Endothelial cell of hepatic sinusoid (primary cell): ENCODE results near the gene BORCS8.
"Not testable (repeated sequence)": the region's sequence is repeated elsewhere in the genome, so short reads cannot be mapped to it uniquely, and the experiment has no call there.

ENCODE experiments used
- in situ Hi-C: cut with HindIII; loops from 2 replicates; pipeline ENCODE4 v1.10.0; 2017; ENCODE audit warnings: low sequenced_read_pairs

Gene BORCS8

DNA sequence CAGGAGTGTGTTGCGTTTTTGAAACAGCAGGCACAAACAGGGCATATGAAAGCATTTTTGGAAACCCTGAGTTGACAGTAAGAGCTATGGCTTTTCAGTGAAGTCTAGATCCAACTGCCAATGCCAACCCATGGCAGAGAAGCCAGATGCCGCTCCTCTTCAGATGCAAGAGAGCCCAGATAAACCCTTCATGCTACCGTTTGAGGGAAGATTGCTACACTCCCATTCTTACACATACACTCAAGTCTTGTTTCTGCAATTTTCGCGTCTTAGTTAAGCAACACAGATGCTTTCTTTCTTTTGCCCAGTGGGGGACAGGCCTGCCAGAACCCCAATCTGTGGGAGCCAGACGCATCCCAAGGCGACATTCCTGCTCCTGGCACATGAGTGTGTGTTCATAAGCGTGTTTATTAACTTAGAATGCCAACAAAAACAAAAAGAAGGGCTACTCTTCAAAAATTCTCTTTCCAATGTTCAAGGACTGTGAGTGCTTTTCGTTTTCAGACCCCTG, 10.4 kb downstream of the BORCS8 start:
- in situ Hi-C loops = no loop called here

DNA sequence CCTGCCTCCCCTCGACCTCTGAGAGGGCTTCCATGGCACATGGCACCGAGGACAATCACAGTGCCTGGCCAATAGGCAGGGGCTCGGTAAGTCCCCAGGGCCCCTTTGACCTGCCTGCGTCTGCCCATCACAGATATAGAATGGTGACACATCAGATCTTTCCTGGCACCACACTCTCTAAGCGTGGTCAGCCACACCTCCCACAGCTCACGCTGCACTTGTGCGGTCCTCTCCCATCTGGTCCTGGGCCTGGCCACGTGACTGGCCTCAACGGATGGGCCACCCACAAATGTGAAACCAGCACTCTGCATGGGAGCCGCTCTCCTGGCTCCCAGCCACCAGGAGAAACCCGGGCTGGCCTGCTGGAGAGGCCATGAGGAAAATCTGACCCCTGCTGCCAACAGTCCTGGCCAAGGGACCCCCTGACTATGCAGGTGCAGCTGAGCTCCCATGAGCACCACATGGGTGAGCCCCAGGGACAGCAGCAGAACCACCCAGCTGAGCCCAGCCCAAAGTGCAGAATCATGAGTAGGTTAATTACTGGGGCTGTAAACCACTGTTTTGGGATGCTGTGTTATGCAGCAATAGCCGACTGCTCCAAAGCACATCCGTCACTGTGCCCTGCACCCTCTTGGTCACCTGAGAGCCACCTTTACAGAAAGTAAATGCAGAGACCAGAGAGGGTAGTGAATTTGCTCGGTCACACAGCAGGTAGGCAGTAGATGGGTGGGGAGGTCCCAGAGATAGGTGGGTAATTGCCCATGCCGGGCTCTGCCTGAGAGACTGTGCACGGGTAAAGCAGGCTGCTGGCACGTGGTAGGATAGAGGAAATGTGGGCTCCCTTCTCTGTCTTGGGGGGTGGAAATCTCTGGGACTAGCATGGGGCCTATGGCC, 12.2 kb downstream of the BORCS8 start:
- in situ Hi-C loops = no loop called here

DNA sequence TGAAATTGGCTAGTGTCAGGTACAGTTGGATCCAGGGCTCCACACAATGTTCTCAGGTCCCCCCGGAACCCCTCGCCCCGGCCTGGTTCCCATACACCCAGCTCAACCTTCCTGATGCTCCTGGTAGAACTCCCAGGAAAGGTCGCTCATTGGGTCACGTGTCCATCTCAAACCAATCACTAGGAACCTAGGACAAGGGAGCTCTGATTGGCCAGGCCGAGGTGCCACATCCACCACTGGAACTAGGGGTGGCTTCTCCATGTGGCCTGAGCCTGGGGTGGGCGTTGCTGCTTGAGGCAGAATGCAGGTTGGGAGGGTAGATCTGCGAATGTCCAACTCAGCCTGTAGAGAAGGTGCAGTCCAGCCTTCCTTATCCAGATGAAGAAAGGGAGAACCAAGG, 15.0 kb downstream of the BORCS8 start:
- in situ Hi-C loops = no loop called here

DNA sequence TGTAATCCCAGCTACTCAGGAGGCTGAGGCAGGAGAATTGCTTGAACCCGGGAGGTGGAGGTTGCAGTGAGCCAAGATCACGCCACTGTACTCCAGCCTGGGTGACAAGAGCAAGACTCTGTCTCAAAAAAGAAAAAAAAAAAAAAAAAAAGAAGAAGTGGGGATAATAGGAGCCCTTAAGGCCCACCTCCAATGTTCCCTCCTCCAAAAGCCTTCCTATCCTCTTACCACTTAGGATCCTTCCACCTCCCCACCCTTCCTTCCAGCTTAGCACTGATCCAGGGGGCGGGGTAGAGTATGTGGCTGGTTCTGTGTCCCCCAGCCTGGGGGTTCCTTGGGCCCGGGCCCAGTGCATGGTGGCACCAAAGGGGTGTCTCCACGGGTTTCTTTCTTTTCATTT, 18.7 kb downstream of the BORCS8 start:
- in situ Hi-C loops = not testable (repeated sequence)

DNA sequence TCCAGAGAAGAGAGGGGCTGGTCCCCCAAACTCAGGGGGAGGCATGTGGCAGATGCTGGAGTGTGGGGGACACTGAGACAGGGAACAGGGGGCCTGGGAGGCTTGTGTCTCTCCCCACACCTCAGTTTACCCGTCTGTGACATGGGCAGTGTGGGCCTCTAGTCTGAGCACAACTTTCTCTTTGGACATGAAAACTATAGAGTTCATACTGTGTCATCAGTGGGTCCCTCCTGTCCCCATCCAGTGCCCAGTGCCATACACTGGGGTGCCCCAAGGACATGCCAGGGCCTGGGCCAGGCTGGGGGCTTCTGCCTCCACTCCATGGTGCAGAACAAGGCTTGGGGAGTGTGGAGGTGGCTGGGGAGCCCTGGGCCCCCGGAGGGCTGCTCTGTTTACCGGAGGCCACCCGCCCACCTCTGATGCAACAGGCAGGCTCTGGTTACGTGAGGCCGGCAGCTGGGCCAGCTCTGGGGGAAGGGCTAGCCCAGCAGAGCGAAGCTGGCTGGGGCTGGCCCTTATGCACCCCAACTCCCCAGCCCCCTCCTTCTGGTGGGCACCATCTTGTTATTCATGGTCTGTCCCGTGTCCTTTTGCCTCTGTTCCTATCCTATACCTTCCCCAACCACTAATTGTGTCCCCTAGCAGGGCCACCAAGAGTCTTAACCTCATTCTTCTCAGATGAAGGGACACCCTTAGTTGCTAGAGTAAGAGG, 20.0 kb downstream of the BORCS8 start:
- in situ Hi-C loops = no loop called here

DNA sequence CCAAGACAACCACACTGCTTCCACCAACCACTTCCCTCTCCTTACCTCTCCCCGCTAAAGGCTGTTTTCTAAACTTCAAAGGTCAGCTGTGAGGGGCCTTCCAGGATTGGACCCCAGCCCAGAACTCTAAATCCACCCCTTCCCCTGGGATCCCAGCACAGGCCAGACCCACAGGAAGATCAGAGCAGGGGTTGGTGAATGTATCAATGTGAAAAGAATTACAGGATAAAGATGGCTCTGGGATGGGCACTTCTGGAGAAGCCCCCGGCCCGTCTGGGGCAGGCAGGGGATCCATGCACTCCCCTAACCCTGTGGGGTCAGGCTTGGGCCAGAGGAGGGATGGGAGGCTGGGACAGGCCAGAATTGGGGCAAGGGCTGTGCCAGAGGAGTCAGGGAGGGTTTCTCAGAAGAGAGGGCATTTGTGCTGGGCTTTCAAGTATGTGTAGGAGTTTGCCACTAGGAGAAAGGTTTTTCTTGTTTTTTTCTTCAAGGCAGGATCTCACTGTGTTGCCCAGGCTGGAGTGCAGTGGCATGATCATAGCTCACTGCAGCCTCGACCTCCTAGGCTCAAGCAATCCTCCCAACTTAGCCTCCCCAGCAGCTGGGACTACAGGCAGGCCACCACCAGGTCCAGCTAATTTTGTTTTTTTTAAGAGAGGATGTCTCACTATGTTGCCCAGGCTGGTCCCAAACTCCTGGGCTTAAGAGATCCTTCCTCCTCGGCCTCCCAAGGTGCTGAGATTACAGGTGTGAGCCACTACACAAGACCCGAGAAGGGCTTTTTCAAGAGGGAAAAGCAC, 20.9 kb downstream of the BORCS8 start:
- in situ Hi-C loops = no loop called here

DNA sequence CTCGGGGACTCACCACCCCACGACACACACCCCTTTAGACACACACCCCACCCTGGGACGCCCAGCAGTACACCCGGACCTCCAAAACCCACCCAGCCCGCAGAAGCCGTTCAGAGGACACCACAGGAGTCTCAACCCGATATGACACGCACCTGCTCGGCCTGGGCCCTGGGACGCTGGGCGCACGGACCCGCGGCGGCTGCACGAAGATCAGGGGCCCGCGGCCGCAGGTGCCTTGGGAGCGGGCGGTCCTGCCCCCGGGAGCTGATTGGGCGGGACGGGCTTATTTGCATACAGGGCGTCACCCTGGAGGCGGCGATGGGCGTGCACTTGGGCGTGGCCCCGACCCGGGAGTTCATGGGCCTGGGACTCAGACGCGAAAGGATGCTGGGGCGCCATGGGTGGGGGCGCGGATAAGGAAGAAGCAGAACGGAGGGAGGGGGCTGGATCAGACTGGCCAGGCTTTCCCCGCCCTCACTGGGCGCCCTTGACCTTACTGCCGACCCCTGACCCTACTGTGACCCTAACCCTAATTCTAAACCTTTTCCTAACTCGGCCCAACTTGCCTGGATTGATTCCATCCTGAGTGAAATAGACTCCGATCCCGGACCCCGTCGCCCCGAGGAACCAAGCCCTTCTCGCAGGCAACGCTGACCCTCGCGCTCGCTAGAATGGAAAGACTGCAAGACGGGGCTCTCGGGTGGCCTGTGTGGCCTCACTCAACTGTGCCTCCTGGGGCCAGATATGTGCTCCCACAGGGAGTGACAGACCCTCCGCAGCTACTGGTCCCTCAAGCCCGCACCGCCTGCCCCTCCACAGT, 21.7 kb downstream of the BORCS8 start, which contains the start of gene MEF2B:
MEF2B (minus strand) TSS at position 211 of the 820 bp plus-strand sequence. CDS start 19,528 bp downstream, outside the sequence.
- in situ Hi-C loops = no loop called here

DNA sequence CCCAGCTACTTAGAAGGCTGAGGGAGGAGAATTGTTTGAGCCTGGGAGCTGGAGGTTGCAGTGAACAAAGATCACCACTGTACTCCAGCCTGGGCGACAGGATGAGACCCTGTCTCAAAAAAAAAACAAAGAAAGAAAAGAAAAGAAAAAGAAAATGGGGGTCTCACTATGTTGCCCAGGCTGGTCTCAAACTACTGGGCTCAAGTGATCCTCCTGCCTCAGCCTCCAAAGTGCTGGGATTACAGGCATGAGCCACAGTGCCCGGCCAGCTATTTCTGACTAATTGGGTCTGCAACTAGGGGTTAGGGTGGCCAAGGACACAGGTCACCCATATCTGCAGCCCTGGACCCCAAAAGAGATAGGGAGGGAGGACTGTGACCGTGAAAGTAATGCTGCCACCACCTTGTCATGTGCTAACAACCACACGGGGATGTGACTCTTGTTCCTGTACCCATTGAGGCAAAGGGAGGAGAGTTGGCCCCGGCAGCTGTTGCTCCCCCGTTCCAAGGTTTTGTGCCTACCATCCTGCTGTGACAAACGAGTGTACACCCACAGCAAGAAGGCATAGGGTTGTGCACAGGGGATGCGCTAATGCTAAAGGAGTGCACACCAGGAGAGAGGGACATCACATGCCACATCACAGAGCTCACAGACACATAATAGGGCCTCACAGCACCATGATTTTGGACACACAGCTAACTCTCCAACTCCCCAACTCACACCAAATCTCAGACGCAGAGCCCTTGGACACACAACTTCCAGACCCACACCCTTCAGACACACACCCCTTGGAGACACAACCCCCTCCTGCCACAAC, 22.5 kb downstream of the BORCS8 start:
- in situ Hi-C loops = no loop called here

DNA sequence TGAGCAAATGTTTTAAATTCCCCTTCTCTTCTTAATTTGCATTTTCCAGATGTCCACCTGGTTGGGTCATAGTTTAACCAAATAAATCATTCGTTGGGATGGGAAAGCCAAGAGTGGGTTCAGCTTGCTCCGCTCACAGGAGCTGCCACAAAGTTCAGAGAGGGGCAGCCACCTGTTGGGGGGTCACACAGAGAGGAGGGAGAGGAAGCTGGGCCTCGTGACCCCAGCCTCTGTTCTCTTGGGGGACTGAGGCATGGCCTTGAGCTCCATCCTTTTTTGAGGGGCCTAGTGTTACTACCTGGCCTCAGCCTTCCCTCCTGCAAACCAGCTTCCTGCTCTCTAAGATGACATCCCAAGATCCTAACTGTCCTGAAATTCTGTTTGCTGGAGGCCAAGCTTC, 24.3 kb downstream of the BORCS8 start:
- in situ Hi-C loops = no loop called here

DNA sequence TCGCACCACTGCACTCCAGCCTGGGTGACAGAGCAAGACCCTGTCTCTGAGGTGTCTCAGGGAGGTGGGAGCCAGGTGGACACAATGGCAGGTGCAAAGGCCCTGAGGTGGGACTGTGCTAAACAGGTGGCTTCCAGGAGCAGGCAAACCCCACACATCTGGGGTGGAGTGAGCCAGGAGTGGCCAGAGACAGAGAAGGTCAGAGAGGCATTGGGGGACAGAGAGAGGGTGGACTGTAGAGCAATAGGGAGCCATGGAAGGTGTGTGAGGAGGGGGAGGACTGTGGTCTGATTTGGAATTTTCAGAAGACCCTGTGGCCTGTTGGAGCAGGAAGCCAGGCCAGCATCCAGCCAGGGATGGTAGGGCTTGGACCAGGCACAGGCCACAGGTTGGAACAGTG, 26.6 kb downstream of the BORCS8 start:
- in situ Hi-C loops = no loop called here

DNA sequence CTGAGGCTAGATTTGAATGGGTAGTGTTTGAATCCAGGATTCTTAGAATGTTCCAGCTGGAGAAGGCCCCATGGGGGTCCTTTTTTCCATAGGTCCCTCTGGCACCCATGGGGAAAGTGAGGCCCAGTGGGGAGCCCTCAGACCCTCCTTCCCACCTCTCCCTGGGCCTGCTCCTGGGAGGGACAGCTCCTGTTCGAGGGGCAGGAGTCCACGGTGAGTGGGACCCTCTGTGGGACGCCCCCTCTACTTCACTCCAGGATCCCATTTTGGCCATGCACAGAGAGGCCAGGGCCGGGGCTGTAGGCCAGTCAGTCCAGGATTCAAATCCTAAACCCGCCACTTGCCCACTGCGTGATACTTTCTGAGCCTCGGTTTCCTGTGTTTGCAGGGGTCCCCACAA, 29.5 kb downstream of the BORCS8 start:
- in situ Hi-C loops = no loop called here

DNA sequence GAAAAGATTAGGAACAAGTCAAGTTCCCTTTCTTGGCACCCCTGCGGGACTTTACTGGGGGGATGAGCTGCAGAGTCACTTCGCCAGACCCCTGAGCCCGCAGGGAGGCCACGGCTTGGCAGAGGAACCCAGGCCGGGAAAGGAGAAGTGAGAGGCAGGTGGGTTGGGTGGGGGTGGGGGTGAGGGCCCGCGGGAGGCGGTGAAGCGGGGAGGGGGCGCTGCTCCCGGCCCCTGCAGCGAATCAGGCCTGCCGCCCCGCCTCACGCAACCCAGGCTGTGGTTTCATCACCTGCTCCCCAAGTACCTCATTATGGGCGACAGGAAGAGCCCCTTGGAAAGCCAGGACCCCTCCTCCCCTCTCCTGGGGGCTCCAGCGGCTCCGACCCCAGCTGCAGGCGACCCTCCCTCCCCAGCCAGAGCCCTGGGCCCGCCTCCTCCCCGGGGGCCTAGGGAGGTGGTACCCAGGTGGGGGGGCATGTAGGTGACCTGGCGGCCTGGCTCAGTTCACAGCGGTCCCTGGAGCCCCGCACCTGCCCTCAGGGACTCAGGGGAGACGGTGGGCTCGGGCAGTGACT, 31.4 kb downstream of the BORCS8 start:
- in situ Hi-C loops = no loop called here

DNA sequence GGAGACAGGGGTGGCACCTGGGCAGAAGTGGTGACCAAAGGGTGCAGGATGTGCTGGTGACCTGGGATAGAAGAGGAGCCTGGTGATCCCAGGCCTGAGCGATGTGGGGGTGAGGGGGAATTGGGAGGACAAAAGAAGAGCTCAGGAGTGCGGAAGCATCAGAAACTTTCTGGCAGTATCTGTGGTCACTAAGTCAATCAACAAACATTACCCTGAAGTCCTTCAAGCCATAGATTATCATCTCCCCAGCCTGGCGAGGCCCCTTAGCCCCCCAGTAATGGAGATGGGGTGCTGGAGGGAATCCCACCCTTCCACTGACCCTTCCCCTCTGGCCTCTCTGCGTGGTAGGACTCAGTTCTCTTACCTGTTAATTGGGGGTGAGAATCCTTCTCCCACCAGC, 32.4 kb downstream of the BORCS8 start:
- in situ Hi-C loops = no loop called here

DNA sequence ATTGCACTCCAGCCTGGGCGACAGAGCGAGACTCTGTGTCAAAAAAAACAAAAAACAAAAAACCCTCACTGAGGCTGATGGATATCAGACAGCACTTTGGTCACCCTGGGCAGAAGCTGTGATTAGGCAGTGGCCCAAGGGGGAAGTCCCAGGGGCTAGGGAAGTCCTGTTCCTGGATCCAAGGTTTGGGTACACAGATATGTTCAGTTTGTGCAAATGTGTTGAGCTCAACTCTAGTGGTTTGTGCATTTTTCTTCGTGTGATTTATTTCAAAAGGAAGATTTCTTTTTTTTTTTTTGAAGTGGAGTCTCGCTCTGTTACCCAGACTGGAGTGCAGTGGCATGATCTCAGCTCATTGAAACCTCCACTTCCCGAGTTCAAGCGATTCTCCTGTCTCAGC, 34.1 kb downstream of the BORCS8 start:
- in situ Hi-C loops = no loop called here

DNA sequence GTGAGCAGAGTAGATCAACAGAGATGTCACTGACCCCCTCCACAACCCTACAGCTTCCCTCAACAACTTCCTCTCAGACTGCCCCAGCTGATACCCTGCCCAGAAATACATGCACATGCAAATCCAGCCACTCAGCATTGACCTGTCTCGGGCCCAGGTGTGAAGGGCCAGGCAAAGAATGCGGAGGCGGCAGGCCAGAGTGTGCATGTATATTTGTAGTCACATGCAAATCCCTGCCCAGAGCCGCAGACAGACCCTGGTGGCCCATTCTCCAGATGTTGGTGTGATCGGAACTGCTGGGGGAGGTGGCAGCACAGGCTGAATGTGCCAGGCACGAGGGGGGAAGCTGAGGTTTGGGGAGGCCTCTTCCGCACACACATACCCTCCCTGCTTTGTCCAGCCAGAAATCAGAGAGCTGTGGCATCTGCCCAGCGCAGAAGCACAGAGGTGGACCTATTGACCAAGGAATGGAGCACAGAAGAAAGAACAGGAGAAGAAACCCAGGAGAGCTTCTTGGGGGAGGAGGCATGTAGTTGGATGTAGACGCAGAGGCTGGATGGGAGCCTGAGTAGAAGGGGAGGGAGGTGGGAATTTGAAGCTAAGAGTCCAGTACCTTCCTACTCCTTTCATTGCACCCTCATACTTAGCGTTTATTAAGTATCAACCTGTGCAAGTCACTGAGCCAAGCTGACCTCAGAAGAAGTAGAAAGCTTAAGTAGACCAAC, 36.3 kb downstream of the BORCS8 start:
- in situ Hi-C loops = no loop called here

DNA sequence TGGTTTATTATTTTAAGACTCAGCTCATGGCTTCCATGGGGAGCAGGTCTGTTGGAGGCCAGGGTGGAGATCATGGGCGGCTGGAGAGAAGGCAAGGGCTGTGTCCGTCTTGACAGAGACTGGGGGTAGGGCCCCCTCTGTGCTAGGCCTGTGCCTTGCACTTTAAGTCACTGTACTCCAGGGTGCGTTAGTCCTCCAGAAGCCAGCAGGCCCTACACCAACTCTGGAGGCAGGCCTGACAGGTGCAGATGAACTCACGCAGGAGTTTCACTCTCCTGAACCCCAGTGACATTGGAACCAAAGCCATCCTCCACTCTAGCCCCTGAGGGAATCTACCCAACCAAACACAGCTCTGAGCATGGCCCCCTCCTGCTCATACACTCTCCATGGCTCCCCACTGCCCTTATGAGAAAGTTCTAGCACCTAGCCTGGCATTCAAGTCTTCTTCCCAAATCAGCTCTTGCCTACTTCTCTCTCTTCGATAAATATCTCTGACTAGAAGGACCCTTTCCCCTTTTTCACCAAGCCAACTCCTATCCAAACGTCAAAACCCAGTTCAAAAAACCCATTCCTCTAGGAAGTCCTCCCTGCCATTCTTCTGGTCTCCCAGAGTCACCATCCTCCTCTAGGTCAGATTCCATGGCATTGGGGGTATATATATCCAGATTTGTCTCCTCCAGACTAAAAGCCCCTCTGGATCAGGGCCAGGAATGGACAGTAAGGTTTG, 37.0 kb downstream of the BORCS8 start:
- in situ Hi-C loops = no loop called here

DNA sequence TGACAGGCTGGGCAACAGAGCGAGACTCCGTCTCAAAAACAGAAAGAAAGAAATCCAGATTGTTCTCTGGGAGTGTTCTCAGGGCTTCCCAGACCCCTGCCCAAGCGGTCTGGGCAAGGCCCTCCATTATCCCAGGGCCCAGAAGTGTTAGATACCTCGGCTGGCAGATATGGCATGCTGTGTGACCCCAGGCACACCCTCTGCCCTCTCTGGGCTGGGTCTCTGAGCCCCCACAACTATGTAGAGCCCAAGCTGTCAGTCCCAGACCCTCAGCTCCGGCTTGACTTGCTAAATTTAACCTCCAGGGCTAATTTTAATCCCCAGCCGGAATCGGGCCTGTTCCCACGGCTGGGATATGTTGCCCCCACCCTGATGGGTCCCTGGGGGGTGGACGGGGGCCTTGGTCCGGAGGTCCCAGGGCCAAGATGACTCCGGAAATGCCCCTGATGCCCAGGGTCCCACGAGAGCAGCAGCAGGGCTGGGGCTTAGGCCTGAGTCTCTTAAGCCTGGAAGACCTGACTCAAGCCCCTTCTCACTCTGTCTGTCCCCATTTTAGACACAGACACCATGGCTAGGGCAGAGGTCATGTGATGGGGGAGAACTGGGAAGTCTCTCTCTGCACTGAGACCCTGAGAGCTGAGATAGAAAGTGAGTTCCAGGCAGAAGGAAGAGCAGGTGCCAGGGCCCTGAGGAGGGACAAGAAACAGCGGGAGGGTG, 39.1 kb downstream of the BORCS8 start:
- in situ Hi-C loops = no loop called here
